GM20000 (cell line): Measurements from ENCODE around the gene PDCD1.
"Not testable (repeated sequence)": the region's sequence is repeated elsewhere in the genome, so short reads cannot be mapped to it uniquely, and the experiment has no call there.

Source experiments
- DNase-seq: peaks from one replicate; pipeline ENCODE4 v3.0.0; 2012; ENCODE audit warnings: low spot score
- CTCF ChIP-seq: IDR thresholded peaks from 2 replicates; pipeline ENCODE4 v1.5.1; 2012; ENCODE audit warnings: mild to moderate bottlenecking, control low read depth; ENCODE audit errors: extremely low read depth, missing control alignments

PDCD1 gene

DNA sequence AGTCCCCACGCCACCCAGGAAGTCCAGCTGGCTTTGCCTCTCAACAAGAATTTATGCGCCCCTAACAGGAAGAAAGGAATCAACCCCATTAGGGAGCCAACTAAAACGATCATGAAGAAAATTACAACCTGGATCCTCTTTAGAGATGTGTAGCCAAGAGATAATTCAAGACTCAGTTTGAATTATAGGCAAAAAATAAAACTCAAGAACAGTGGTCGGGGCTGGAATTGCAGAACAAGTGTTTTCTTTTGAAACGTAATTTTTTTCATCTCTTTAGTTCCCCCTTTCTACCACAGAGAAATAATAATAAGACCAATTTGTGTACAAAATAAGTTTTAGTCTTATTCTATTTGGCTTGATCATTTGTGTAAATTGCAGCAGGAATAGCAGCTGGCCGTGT lies 22.4 kb downstream of the PDCD1 start:
- DNase-seq = no peak
- no peak for TF ChIP-seq CTCF

- DNase-seq = no peak
- TF ChIP-seq CTCF = no peak
Measured at GRCh38 chr2:241835611-241836010, 23.1 kb downstream of the PDCD1 start.

DNA sequence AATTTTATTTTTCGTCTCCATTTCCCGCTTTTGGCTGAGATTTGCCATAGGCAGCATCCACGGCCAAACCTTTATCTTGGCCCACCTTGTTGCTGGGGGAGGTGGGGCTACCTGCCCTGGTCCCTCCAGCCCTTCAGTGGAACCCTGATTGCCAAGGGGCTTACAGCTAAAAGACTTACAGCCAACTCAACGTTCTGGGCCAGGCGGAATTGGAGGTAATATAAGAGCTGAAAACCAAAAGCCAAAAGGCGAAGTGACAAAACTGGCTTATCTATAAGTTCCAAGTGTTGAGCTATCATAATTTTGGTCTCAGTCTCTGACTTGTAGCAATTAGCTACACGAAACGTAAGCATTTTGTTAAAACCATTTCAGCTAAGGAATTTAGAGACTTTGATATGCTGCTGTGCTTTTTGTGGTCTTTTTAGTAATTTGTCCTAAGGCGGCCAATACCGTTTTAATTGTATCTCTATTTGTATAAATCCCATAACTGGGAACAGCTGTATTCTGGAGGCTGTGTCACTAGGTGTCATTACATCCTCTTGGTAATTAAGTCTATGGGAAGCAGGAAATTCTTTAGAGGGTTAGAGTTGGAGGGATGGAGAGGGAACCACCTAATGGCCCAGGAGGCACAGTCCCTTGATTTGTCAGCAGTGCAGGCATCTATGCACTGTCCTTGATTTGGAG lies 24.0 kb downstream of the PDCD1 start:
- no peak for TF ChIP-seq CTCF

DNA sequence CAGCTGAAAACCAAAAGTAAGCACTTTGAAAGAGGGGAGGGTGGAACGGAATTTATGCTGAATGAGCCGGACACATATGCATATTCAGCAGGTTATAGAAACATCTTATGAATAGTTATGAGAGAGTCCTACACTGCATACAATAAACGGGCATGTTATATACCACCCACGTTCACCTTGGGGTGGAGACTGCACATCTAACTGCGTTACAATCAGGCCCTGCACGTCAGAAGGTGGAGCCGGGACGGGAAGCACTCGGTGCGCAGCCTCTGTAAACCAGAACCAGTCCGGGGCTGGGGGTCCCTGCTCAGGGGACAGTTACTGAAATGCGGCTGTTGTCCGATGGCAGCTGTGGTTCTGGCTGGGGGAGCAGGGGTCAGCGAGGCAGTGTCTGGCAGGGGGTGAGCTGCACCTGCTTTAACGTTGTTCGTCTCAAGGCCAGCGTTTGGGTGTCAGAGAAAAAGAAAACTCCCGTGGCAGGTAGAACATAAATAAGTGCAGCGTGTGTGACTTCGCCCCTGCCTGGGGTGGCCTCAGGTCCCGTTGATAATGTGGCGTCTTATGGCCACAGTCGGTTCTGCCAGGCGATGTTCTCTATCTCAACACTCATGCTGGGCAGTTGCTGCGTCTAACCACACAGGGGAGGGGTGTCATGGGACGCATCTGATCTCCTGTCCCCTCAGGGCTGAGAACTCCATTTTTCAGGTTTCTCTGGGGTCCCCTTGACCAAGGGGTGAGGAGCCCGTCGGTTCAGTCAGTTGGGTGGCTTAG lies 24.8 kb downstream of the PDCD1 start:
- DNase-seq = not testable (repeated sequence)

More for the DNA sequence above, 24.0 kb downstream of the PDCD1 start:
- no peak for DNase-seq

- DNase-seq = no peak
- TF ChIP-seq CTCF = no peak
Measured at GRCh38 chr2:241833101-241833663, 25.5 kb downstream of the PDCD1 start.

GRCh38 chr2:241827394-241827793 lies 31.3 kb downstream of the PDCD1 start:
- no peak for DNase-seq
- no peak for TF ChIP-seq CTCF

DNA sequence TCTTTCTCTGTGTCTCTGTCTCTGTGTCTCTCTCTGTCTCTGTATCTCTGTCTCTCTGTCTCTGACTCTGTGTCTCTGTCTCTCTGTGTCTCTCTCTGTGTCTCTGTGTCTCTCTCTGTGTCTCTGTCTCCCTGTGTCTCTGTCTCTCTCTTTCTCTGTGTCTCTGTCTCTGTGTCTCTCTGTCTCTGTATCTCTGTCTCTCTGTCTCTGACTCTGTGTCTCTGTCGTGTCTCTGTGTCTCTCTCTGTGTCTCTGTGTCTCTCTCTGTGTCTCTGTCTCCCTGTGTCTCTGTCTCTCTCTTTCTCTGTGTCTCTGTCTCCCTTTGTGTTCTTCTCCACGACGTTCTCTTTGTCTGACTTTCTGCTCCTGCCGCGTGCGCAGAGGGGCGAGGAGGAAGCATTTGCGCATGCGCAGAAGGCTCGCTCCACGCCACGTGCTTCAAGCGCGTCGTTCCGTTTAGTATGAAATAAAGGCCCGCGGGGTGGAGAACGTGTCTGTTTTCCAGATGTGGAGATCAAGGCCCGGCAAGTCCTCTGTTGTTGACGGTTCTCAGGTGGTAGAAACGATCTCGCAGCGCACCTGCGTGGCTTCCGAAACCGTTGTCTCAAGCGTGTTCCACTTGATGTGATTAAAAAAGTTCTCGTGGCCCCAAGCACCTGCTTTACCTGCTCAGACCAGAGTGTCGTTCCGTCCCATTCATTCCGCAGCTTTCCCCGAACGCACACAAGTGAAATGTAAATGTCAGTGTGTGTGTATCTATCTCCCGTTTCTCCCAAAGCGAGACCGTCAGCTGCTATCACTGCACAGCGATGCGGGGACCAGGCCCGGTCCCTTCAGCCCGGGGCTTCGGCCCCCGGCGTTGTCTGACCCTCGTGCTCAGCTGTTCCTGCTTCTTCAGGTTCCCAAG lies 34.9 kb downstream of the PDCD1 start:
- DNase-seq = not testable (repeated sequence)

GRCh38 chr2:241822264-241822623 lies 36.5 kb downstream of the PDCD1 start:
- DNase-seq = peak; percentile 20
- TF ChIP-seq CTCF = no peak
